Peyer's patch (tissue), 4 donors: ENCODE data around the gene AFM.

Experiments
- POLR2A ChIP-seq, 2 donors: fragments of 450-650 bp; IDR thresholded peaks; one replicate each; pipeline ENCODE4 v1.5.1; 2017; ENCODE audit warnings: antibody characterized with exemption in 2 of 2, mild to moderate bottlenecking in 2 of 2, moderate library complexity in 2 of 2
- TF ChIP-seq, protein P1 (sequence below), 6 experiments: fragments of 450-650 bp in 4 of 6; fragments of 200-600 bp in 2 of 6; sonication (generic) in 1 of 6; IDR thresholded peaks; one replicate each; pipeline ENCODE4 v1.5.1; 2017 to 2019; ENCODE audit warnings: antibody characterized with exemption in 6 of 6, mild to moderate bottlenecking in 3 of 6, moderate library complexity in 1 of 6

DNA sequence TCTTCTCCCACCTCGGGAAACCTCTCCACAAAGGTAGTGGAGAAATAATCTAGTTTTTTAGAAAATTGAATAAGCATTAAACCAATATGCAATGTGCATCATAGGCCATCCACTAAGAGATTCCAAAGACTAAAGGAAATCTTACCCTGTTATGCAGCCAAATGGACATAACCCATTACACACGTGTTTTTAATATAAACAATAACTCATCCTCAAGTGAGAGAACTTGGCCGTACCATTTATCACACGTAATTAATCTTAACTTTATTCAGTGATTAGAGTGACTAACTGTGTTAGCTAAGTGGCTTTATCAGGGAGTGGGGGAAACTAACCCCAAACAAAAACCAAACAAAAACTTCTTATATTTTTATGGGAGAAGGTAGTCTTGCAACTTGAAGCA lies 57.8 kb downstream of the AFM start:
- TF ChIP-seq, protein P1, sequence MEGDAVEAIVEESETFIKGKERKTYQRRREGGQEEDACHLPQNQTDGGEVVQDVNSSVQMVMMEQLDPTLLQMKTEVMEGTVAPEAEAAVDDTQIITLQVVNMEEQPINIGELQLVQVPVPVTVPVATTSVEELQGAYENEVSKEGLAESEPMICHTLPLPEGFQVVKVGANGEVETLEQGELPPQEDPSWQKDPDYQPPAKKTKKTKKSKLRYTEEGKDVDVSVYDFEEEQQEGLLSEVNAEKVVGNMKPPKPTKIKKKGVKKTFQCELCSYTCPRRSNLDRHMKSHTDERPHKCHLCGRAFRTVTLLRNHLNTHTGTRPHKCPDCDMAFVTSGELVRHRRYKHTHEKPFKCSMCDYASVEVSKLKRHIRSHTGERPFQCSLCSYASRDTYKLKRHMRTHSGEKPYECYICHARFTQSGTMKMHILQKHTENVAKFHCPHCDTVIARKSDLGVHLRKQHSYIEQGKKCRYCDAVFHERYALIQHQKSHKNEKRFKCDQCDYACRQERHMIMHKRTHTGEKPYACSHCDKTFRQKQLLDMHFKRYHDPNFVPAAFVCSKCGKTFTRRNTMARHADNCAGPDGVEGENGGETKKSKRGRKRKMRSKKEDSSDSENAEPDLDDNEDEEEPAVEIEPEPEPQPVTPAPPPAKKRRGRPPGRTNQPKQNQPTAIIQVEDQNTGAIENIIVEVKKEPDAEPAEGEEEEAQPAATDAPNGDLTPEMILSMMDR (IDR thresholded peaks at IDR 0.05): no peak
- TF ChIP-seq POLR2A (IDR thresholded peaks at IDR 0.05): no peak
